Measurements from ENCODE around the gene FASN. TPM values are rescaled to one million over a fixed set of nuclear protein-coding genes. Genes with fewer than 3 reads are reported as not detected.

Gene FASN
- polyA plus RNA-seq, 1 of the 3 experiments (the other 2 are of a cell fraction): 55.1 TPM

DNA sequence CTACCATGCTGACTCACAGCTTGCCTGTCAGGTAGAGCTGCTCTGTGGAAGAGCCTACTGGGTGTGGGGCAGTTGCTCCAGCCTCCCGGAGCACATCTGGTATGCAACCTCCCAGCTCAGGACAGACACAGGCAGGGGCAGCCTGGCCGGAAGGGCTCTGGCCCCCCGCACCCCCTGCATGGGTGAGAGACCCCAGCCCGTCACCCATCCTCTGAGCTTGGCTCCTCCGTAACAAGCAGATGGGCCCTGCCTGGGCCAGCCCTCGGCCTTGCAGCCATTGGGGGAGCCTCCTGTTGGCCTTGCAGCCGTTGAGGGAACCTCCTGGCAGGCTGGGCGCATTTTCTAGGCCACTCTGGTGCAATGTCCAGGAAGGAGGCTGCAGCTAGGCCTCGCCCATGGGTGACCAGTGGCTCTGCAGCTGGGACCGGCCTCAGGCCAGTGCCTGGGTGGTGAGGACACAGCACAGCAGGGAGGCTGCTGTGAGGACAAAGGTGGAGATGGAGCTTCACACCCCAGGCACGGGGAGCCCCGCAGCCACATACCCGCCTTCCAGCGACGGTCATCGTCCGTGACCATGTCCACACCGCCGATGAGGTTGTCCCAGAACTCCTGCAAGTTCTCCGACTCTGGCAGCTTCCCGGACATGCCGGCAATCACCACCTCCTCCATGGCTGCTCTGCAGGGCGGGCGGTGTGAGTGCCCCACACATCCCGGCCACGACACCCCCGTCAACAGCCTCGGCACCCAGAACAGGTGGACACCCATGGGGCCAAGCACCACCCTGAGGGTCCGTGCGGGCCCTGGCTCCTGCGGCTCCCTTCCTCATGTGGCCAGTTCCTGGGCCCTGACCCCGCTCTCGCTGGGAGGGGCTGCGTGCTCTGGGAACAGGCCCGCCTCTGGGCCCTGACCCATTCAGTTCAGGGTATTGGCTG, 2.0 kb downstream of the FASN start:
- DNase-seq: no peak
- TF ChIP-seq NFIC (IDR thresholded peaks at IDR 0.05; ENCODE audit: borderline replicate concordance): no peak
- TF ChIP-seq CHD2 (IDR thresholded peaks at IDR 0.05; ENCODE audit: low read length, partially characterized antibody): no peak
- no peak for TF ChIP-seq GABPA (IDR thresholded peaks at IDR 0.05; ENCODE audit: low read depth)
- no peak for TF ChIP-seq YY1 (IDR thresholded peaks at IDR 0.05; ENCODE audit: low read depth)
- TF ChIP-seq RXRA (IDR thresholded peaks at IDR 0.05; ENCODE audit: borderline replicate concordance, low read depth): no peak
- TF ChIP-seq FOSL2 (IDR thresholded peaks at IDR 0.05; ENCODE audit: borderline replicate concordance, low read depth): no peak
- no peak for TF ChIP-seq SMC3 (IDR thresholded peaks at IDR 0.05; ENCODE audit: low read depth, low read length)
- no peak for TF ChIP-seq FOXM1 (IDR thresholded peaks at IDR 0.05; ENCODE audit: low read depth)
- TF ChIP-seq GATA2 (CRISPR knock-in tag; IDR thresholded peaks at IDR 0.05): no peak
- Histone ChIP-seq H3K4me2 (peak overlapping the region; percentile 100), H3K27me3 (ENCODE audit: insufficient read depth) (no peaks in the 10 kb centered on the region), H3K79me2 (ENCODE audit: insufficient read depth) (peaks cover 39% of the 10 kb centered on the region), H3K9me3 (no peaks in the 10 kb centered on the region), H2AFZ (ENCODE audit: low read depth) (no peak overlapping the region), H3K4me1 (ENCODE audit: control insufficient read depth in 1 of 2, insufficient read depth in 2 of 2, low read depth in 1 of 2, low read length in 1 of 2) (peaks cover 21 to 34% of the 10 kb centered on the region in 2 experiments), H3K4me3 (ENCODE audit: low read depth in 2 of 2, low read length in 1 of 2) (peak overlapping the region; percentile 86 to 94; a peak in 3 of 4 replicates), H3K36me3 (replicated peaks in 1 of 2; ENCODE audit: control insufficient read depth in 1 of 2, insufficient read depth in 2 of 2, low read length in 1 of 2) (peaks cover 26 to 48% of the 10 kb centered on the region in 2 experiments), H3K9ac (peak overlapping the region; percentile 88), H4K20me1 (ENCODE audit: insufficient read depth) (peaks cover 23% of the 10 kb centered on the region), H3F3A (replicated peaks; ENCODE audit: insufficient read depth) (peaks cover 12% of the 10 kb centered on the region), H3K9me2 (no peaks in the 10 kb centered on the region), H3K27ac (ENCODE audit: low read depth in 2 of 2, low read length in 1 of 2) (no peak overlapping the region; a peak in 1 of 4 replicates)
- POLR2A ChIA-PET: interaction anchor here (0.7 to 2.2 kb wide), 4 partner anchors 9 to 37 kb away, joined by 3 to 5 read pairs (median 4); no protein-coding TSS in a partner anchor
- CTCF ChIA-PET: interaction anchor here (1.0 to 2.4 kb wide), 4 partner anchors 8 to 83 kb away, joined by 3 to 15 read pairs (median 5); partner anchors contain the start of gene RAC3
- 96% methylated on average over 32 of the region's 35 CpGs for WGBS (ENCODE audit: low lambda C conversion rate)

DNA sequence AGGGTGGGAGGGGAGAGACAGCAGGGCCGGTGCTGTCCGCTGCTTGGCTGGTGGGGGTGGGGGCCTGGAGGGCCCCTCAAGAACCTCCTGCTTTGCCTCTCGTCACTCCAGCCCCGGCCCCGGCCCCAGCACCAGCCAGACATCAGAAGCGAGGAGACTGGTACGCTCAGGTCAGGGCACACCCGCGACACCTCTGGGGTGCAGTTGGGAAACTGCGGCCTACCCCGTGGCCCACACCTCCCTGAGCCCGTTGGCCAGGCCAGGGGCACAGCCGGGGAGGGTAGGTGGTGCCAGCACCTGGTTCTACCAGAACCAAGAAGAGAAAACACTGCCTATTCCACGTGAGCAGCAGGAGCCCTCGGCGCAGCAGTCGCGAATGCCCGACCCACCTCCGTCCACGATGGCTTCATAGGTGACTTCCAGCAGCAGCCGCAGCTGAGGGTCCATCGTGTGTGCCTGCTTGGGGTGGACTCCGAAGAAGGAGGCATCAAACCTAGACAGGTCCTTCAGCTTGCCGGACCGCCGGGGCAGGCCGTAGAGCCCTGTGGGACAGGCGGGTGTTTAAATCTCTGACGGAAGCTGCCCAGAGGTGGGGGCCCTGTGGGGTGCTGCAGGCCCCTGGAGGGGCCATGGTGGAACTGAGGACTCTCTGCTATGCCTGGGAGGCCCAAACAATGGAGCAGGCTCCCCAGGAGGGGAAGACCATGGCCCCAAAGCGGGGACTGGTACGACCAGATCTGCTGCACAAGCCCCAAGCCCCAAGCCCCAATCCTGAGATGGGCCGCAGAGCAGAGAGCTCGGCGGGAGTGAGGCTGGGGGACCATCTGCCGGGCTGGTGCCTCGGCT, 2.9 kb downstream of the FASN start:
- POLR2A ChIA-PET: interaction anchor here (0.7 to 2.2 kb wide), 4 partner anchors 8 to 36 kb away, joined by 3 to 5 read pairs (median 4); no protein-coding TSS in a partner anchor

More for the DNA sequence above, 2.9 kb downstream of the FASN start:
- peaks cover 23% of the 10 kb centered on the region for H4K20me1 ChIP-seq (ENCODE audit: insufficient read depth)
- H2AFZ ChIP-seq (ENCODE audit: low read depth): no peak overlapping the region
- H3K36me3 ChIP-seq (replicated peaks in 1 of 2; ENCODE audit: control insufficient read depth in 1 of 2, insufficient read depth in 2 of 2, low read length in 1 of 2): peaks cover 26 to 55% of the 10 kb centered on the region in 2 experiments
- no peak overlapping the region for H3K9ac ChIP-seq
- DNase-seq: no peak
- peaks cover 39% of the 10 kb centered on the region for H3K79me2 ChIP-seq (ENCODE audit: insufficient read depth)
- CTCF ChIA-PET: interaction anchor here (1.0 to 2.4 kb wide), 4 partner anchors 8 to 82 kb away, joined by 3 to 15 read pairs (median 5); partner anchors contain the start of gene RAC3
- H3K4me3 ChIP-seq (ENCODE audit: low read depth in 2 of 2, low read length in 1 of 2): no peak overlapping the region
- H3K27ac ChIP-seq (ENCODE audit: low read depth in 2 of 2, low read length in 1 of 2): no peak overlapping the region
- H3K9me3 ChIP-seq: no peaks in the 10 kb centered on the region
- H3K9me2 ChIP-seq: no peaks in the 10 kb centered on the region
- 90% methylated on average over 18 of the region's 37 CpGs for WGBS (ENCODE audit: low lambda C conversion rate)
- TF ChIP-seq SIN3A (IDR thresholded peaks at IDR 0.05; ENCODE audit: borderline replicate concordance, low read depth, low read length): no peak
- TF ChIP-seq MXI1 (IDR thresholded peaks at IDR 0.05; ENCODE audit: low read depth, low read length): no peak
- TF ChIP-seq, protein P1, sequence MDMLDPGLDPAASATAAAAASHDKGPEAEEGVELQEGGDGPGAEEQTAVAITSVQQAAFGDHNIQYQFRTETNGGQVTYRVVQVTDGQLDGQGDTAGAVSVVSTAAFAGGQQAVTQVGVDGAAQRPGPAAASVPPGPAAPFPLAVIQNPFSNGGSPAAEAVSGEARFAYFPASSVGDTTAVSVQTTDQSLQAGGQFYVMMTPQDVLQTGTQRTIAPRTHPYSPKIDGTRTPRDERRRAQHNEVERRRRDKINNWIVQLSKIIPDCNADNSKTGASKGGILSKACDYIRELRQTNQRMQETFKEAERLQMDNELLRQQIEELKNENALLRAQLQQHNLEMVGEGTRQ (IDR thresholded peaks at IDR 0.05; ENCODE audit: borderline replicate concordance, low read depth, low read length): no peak
- TF ChIP-seq, protein P2, sequence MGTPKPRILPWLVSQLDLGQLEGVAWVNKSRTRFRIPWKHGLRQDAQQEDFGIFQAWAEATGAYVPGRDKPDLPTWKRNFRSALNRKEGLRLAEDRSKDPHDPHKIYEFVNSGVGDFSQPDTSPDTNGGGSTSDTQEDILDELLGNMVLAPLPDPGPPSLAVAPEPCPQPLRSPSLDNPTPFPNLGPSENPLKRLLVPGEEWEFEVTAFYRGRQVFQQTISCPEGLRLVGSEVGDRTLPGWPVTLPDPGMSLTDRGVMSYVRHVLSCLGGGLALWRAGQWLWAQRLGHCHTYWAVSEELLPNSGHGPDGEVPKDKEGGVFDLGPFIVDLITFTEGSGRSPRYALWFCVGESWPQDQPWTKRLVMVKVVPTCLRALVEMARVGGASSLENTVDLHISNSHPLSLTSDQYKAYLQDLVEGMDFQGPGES (IDR thresholded peaks at IDR 0.05; ENCODE audit: low read depth, low read length): no peak
- no peak for TF ChIP-seq JUND (IDR thresholded peaks at IDR 0.05)
- TF ChIP-seq EP300 (IDR thresholded peaks at IDR 0.05; ENCODE audit: borderline replicate concordance in 1 of 2, low read depth in 1 of 2, low read length in 1 of 2): no peak
- TF ChIP-seq NFIC (IDR thresholded peaks at IDR 0.05; ENCODE audit: borderline replicate concordance): no peak
- TF ChIP-seq POLR2AphosphoS5 (IDR thresholded peaks at IDR 0.05; ENCODE audit: low read depth, low read length): no peak
- no peak for TF ChIP-seq FOXM1 (IDR thresholded peaks at IDR 0.05; ENCODE audit: low read depth)
- no peak for TF ChIP-seq RXRA (IDR thresholded peaks at IDR 0.05; ENCODE audit: borderline replicate concordance, low read depth)
- TF ChIP-seq RAD21 (IDR thresholded peaks at IDR 0.05; ENCODE audit: low read length): no peak
- TF ChIP-seq CHD2 (IDR thresholded peaks at IDR 0.05; ENCODE audit: low read length, partially characterized antibody): no peak
- TF ChIP-seq NRF1 (IDR thresholded peaks at IDR 0.05; ENCODE audit: low read depth, low read length): no peak
- TF ChIP-seq, protein P3, sequence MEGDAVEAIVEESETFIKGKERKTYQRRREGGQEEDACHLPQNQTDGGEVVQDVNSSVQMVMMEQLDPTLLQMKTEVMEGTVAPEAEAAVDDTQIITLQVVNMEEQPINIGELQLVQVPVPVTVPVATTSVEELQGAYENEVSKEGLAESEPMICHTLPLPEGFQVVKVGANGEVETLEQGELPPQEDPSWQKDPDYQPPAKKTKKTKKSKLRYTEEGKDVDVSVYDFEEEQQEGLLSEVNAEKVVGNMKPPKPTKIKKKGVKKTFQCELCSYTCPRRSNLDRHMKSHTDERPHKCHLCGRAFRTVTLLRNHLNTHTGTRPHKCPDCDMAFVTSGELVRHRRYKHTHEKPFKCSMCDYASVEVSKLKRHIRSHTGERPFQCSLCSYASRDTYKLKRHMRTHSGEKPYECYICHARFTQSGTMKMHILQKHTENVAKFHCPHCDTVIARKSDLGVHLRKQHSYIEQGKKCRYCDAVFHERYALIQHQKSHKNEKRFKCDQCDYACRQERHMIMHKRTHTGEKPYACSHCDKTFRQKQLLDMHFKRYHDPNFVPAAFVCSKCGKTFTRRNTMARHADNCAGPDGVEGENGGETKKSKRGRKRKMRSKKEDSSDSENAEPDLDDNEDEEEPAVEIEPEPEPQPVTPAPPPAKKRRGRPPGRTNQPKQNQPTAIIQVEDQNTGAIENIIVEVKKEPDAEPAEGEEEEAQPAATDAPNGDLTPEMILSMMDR (IDR thresholded peaks at IDR 0.05): no peak
- TF ChIP-seq SMC3 (IDR thresholded peaks at IDR 0.05; ENCODE audit: low read depth, low read length): no peak
- peaks cover 7% of the 10 kb centered on the region for H3F3A ChIP-seq (replicated peaks; ENCODE audit: insufficient read depth)
- H3K27me3 ChIP-seq (ENCODE audit: insufficient read depth): no peaks in the 10 kb centered on the region
- H3K4me1 ChIP-seq (ENCODE audit: control insufficient read depth in 1 of 2, insufficient read depth in 2 of 2, low read depth in 1 of 2, low read length in 1 of 2): peaks cover 21 to 26% of the 10 kb centered on the region in 2 experiments
- no peak overlapping the region for H3K4me2 ChIP-seq
